HEK293 (cell line): Measurements from ENCODE around the gene CDKN2AIP.

Experiments used
- CTCF ChIA-PET: fragments of 350-600 bp; formaldehyde crosslinking; extraction: SDS; loops from one replicate; lab custom pipeline; 2021; ENCODE audit warnings: antibody characterized with exemption; lab: Yijun Ruan, JAX
- POLR2A ChIA-PET: fragments of 300-600 bp; formaldehyde crosslinking; extraction: SDS; loops from one replicate; lab custom pipeline; 2020; ENCODE audit warnings: antibody characterized with exemption, inconsistent platforms; lab: Yijun Ruan, JAX
- H3K27ac ChIP-seq: fragments of 200-500 bp; sonication (Bioruptor generic); 2 replicates; pipeline ENCODE4 v1.5.1; 2014; ENCODE audit warnings: low read depth, low read length, control low read depth, inconsistent platforms; ENCODE audit errors: extremely low read depth
- H3K36me3 ChIP-seq, 2 experiments: fragments of 200-500 bp in 1 of 2; sonication (Bioruptor generic) in 1 of 2; 1 replicate in 1 of 2; 2 replicates in 1 of 2; pipeline ENCODE4 v1.5.1; 2014 to 2017; ENCODE audit warnings: inconsistent platforms in 2 of 2, low read length in 2 of 2; ENCODE audit not compliant: control insufficient read depth in 2 of 2, insufficient read depth in 1 of 2
- H3K4me1 ChIP-seq: fragments of 200-500 bp; sonication (Bioruptor generic); 2 replicates; pipeline ENCODE4 v1.5.1; 2014; ENCODE audit warnings: mild to moderate bottlenecking, low read length, inconsistent platforms; ENCODE audit not compliant: control insufficient read depth, insufficient read depth
- H3K4me3 ChIP-seq: 2 replicates; pipeline ENCODE4 v1.5.1; 2011; ENCODE audit warnings: low read depth, mild to moderate bottlenecking, control low read depth, low read length, moderate library complexity
- H3K9me3 ChIP-seq: fragments of 200-500 bp; sonication (Bioruptor generic); 2 replicates; pipeline ENCODE4 v1.5.1; 2014; ENCODE audit warnings: low read depth, low read length, inconsistent platforms; ENCODE audit not compliant: control insufficient read depth, insufficient read depth
- BCL11A ChIP-seq: fragments of 450-650 bp; formaldehyde crosslinking; IDR thresholded peaks from 2 replicates; pipeline ENCODE4 v1.5.1; 2016; ENCODE audit warnings: low read depth, missing biosample characterization, missing genetic modification characterization
- HOXC10 ChIP-seq: sonication (generic); formaldehyde crosslinking; IDR thresholded peaks from 2 replicates; pipeline ENCODE4 v1.8.1; 2023; ENCODE audit warnings: mild to moderate bottlenecking, missing genetic modification reagents
- KLF7 ChIP-seq: fragments of 450-650 bp; formaldehyde crosslinking; IDR thresholded peaks from 2 replicates; pipeline ENCODE4 v1.5.1; 2016; ENCODE audit warnings: missing biosample characterization, missing genetic modification characterization, borderline replicate concordance
- SCRT2 ChIP-seq: fragments of 450-650 bp; formaldehyde crosslinking; IDR thresholded peaks from 2 replicates; pipeline ENCODE4 v1.5.1; 2016; ENCODE audit warnings: missing biosample characterization, missing genetic modification characterization
- ZBTB20 ChIP-seq: fragments of 450-650 bp; formaldehyde crosslinking; IDR thresholded peaks from 2 replicates; pipeline ENCODE4 v1.5.1; 2016; ENCODE audit warnings: missing biosample characterization, missing genetic modification characterization
- ZFP37 ChIP-seq: fragments of 450-650 bp; formaldehyde crosslinking; IDR thresholded peaks from 2 replicates; pipeline ENCODE4 v1.5.1; 2016; ENCODE audit warnings: missing biosample characterization, missing genetic modification characterization
- ZNF157 ChIP-seq: fragments of 450-650 bp; formaldehyde crosslinking; IDR thresholded peaks from 2 replicates; pipeline ENCODE4 v1.5.1; 2016; ENCODE audit warnings: missing biosample characterization, missing genetic modification characterization
- ZNF211 ChIP-seq: fragments of 450-650 bp; formaldehyde crosslinking; IDR thresholded peaks from 2 replicates; pipeline ENCODE4 v1.5.1; 2016; ENCODE audit warnings: low read depth, missing biosample characterization, missing genetic modification characterization
- ZNF214 ChIP-seq: fragments of 450-650 bp; formaldehyde crosslinking; IDR thresholded peaks from 2 replicates; pipeline ENCODE4 v1.5.1; 2017; ENCODE audit warnings: missing biosample characterization, mild to moderate bottlenecking, missing genetic modification characterization, borderline replicate concordance
- ZNF274 ChIP-seq, 2 experiments: fragments of 200-500 bp in 1 of 2; fragments of 450-650 bp in 1 of 2; sonication (Bioruptor generic) in 1 of 2; formaldehyde crosslinking in 1 of 2; IDR thresholded peaks; 2 replicates each; pipeline versions ENCODE4 v1.5.1 to v1.6.1; 2014 to 2016; ENCODE audit warnings: borderline replicate concordance in 1 of 2, inconsistent platforms in 1 of 2, low read length in 1 of 2, missing biosample characterization in 1 of 2, missing genetic modification characterization in 1 of 2
- ZNF335 ChIP-seq: fragments of 450-650 bp; formaldehyde crosslinking; conservative IDR thresholded peaks from 2 replicates; pipeline ENCODE4 v1.5.1; 2016; ENCODE audit warnings: missing biosample characterization, missing genetic modification characterization
- ZNF354C ChIP-seq: fragments of 450-650 bp; formaldehyde crosslinking; IDR thresholded peaks from 2 replicates; pipeline ENCODE4 v1.5.1; 2016; ENCODE audit warnings: missing biosample characterization, missing genetic modification characterization, low read depth, borderline replicate concordance
- ZNF433 ChIP-seq: fragments of 450-650 bp; formaldehyde crosslinking; IDR thresholded peaks from 2 replicates; pipeline ENCODE4 v1.5.1; 2016; ENCODE audit warnings: missing biosample characterization, missing genetic modification characterization, low read depth
- ZNF521 ChIP-seq: fragments of 450-650 bp; formaldehyde crosslinking; IDR thresholded peaks from 2 replicates; pipeline ENCODE4 v1.5.1; 2017; ENCODE audit warnings: missing biosample characterization, mild to moderate bottlenecking, missing genetic modification characterization
- ZNF555 ChIP-seq: fragments of 450-650 bp; formaldehyde crosslinking; conservative IDR thresholded peaks from 2 replicates; pipeline ENCODE4 v1.5.1; 2017; ENCODE audit warnings: missing biosample characterization, mild to moderate bottlenecking, missing genetic modification characterization, inconsistent platforms
- ZNF600 ChIP-seq: fragments of 450-650 bp; formaldehyde crosslinking; IDR thresholded peaks from 2 replicates; pipeline ENCODE4 v1.5.1; 2016; ENCODE audit warnings: missing biosample characterization, missing genetic modification characterization
- ZNF654 ChIP-seq: fragments of 450-650 bp; formaldehyde crosslinking; IDR thresholded peaks from 2 replicates; pipeline ENCODE4 v1.5.1; 2016; ENCODE audit warnings: low read depth, missing biosample characterization, missing genetic modification characterization
- ZNF660 ChIP-seq: fragments of 450-650 bp; IDR thresholded peaks from 2 replicates; pipeline ENCODE4 v1.5.1; 2018; ENCODE audit warnings: missing biosample characterization, mild to moderate bottlenecking, missing genetic modification characterization
- ZNF677 ChIP-seq: fragments of 450-650 bp; IDR thresholded peaks from 2 replicates; pipeline ENCODE4 v1.5.0; 2018; ENCODE audit warnings: missing biosample characterization, mild to moderate bottlenecking, missing genetic modification characterization, moderate library complexity
- ZNF768 ChIP-seq: fragments of 450-650 bp; formaldehyde crosslinking; IDR thresholded peaks from 2 replicates; pipeline ENCODE4 v1.5.1; 2018; ENCODE audit warnings: missing biosample characterization, mild to moderate bottlenecking, missing genetic modification characterization
- TF ChIP-seq, protein P1 (sequence below): fragments of 450-650 bp; formaldehyde crosslinking; IDR thresholded peaks from 2 replicates; pipeline ENCODE4 v1.5.1; 2016; ENCODE audit warnings: missing biosample characterization, missing genetic modification characterization
- TF ChIP-seq, protein P2 (sequence below): fragments of 450-650 bp; formaldehyde crosslinking; IDR thresholded peaks from 2 replicates; pipeline ENCODE4 v1.5.1; 2016; ENCODE audit warnings: missing biosample characterization, missing genetic modification characterization
- TF ChIP-seq, protein P3 (sequence below): fragments of 450-650 bp; formaldehyde crosslinking; IDR thresholded peaks from 2 replicates; pipeline ENCODE4 v1.5.1; 2016; ENCODE audit warnings: missing biosample characterization, missing genetic modification characterization
- TF ChIP-seq, protein P4 (sequence below): fragments of 450-650 bp; formaldehyde crosslinking; IDR thresholded peaks from 2 replicates; pipeline ENCODE4 v1.5.1; 2016; ENCODE audit warnings: missing biosample characterization, missing genetic modification characterization
- TF ChIP-seq, protein P5 (sequence below): fragments of 450-650 bp; formaldehyde crosslinking; IDR thresholded peaks from 2 replicates; pipeline ENCODE4 v1.5.1; 2017; ENCODE audit warnings: missing biosample characterization, missing genetic modification characterization
- TF ChIP-seq, protein P6 (sequence below): fragments of 450-650 bp; formaldehyde crosslinking; optimal IDR thresholded peaks from 2 replicates; pipeline ENCODE3; 2016; ENCODE audit warnings: missing biosample characterization, mild to moderate bottlenecking, missing genetic modification characterization

CDKN2AIP gene

DNA sequence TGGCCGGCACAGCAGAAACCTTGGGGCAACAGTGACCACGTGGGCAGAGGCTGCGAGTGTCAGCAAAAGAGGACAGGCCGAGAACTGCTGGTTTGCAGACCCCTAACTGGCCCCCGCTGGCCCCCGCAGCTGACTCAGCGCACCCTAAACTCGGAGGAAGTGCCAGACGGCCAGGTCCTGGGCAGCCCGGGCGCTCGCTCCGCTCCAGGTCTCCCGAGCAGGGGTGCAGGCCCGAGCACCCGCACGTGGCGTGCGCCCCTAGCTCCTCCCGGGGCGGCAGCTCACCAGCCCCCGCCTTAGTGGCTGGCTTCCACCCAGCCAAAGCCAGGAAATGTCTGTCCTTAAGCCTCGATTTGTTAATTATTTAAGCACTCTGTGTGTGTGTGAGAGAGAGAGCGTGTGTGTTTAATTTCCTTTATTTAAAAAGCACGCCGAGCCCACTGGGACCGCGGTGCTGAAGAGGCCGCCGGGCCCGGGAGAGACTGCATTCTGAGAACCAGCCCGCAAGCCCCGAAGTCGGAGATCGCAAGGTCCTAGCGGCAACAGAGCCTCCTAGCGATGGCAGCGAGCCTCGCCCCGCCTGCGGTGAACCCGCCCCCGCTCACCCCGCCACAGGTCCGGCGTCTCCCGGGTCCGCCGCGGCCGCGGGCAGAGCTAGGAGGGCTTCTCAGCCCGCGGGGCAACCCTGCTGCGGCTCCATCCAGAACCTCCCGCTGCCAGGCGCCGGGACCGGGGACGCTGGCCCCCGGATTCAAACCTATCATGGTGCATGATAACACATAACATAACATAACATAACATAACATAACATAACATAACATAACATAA lies 45.9 kb upstream of the CDKN2AIP start:
- no peak overlapping the region; the same call in 1 of the 2 replicates for H3K27ac ChIP-seq
- no peaks in the 10 kb centered on the region for H3K36me3 ChIP-seq
- peaks cover 5% of the 10 kb centered on the region for H3K4me1 ChIP-seq
- no peaks in the 10 kb centered on the region for H3K9me3 ChIP-seq
- peak overlapping the region; percentile 19 for H3K4me3 ChIP-seq
- ChIA-PET CTCF (interaction anchor here (0.6 to 1.1 kb wide), 5 partner anchors 9 to 460 kb away, joined by 3 to 5 read pairs (median 4); no protein-coding TSS in a partner anchor), POLR2A (no interaction called here)
- TF ChIP-seq, protein P1, sequence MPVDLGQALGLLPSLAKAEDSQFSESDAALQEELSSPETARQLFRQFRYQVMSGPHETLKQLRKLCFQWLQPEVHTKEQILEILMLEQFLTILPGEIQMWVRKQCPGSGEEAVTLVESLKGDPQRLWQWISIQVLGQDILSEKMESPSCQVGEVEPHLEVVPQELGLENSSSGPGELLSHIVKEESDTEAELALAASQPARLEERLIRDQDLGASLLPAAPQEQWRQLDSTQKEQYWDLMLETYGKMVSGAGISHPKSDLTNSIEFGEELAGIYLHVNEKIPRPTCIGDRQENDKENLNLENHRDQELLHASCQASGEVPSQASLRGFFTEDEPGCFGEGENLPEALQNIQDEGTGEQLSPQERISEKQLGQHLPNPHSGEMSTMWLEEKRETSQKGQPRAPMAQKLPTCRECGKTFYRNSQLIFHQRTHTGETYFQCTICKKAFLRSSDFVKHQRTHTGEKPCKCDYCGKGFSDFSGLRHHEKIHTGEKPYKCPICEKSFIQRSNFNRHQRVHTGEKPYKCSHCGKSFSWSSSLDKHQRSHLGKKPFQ (tag by site-specific recombination) = no peak
- TF ChIP-seq SCRT2 (tag by site-specific recombination) = peak; percentile 86
- no peak; the same call in 1 of the 2 replicates for TF ChIP-seq ZNF654
- TF ChIP-seq ZNF677 (tag by site-specific recombination) = no peak
- TF ChIP-seq, protein P2, sequence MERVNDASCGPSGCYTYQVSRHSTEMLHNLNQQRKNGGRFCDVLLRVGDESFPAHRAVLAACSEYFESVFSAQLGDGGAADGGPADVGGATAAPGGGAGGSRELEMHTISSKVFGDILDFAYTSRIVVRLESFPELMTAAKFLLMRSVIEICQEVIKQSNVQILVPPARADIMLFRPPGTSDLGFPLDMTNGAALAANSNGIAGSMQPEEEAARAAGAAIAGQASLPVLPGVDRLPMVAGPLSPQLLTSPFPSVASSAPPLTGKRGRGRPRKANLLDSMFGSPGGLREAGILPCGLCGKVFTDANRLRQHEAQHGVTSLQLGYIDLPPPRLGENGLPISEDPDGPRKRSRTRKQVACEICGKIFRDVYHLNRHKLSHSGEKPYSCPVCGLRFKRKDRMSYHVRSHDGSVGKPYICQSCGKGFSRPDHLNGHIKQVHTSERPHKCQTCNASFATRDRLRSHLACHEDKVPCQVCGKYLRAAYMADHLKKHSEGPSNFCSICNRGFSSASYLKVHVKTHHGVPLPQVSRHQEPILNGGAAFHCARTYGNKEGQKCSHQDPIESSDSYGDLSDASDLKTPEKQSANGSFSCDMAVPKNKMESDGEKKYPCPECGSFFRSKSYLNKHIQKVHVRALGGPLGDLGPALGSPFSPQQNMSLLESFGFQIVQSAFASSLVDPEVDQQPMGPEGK (tag by site-specific recombination) = peak; percentile 39
- TF ChIP-seq, protein P3, sequence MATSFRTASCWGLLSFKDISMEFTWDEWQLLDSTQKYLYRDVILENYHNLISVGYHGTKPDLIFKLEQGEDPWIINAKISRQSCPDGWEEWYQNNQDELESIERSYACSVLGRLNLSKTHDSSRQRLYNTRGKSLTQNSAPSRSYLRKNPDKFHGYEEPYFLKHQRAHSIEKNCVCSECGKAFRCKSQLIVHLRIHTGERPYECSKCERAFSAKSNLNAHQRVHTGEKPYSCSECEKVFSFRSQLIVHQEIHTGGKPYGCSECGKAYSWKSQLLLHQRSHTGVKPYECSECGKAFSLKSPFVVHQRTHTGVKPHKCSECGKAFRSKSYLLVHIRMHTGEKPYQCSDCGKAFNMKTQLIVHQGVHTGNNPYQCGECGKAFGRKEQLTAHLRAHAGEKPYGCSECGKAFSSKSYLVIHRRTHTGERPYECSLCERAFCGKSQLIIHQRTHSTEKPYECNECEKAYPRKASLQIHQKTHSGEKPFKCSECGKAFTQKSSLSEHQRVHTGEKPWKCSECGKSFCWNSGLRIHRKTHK (tag by site-specific recombination) = no peak
- no peak for TF ChIP-seq ZFP37 (tag by site-specific recombination)
- TF ChIP-seq ZNF600 (tag by site-specific recombination) = peak; percentile 98
- TF ChIP-seq ZNF433 (tag by site-specific recombination) = no peak
- TF ChIP-seq ZBTB20 (tag by site-specific recombination) = peak; percentile 82; the same call in 1 of the 2 replicates
- no peak for TF ChIP-seq ZNF157 (tag by site-specific recombination)
- TF ChIP-seq ZNF555 (tag by site-specific recombination) = no peak
- no peak for TF ChIP-seq ZNF521
- TF ChIP-seq HOXC10 (CRISPR knock-in tag) = no peak
- 0 out of 2 replicates have a peak, but pooled peaks have one; percentile 42 for TF ChIP-seq ZNF660 (tag by site-specific recombination)
- no peak for TF ChIP-seq ZNF768 (tag by site-specific recombination)
- TF ChIP-seq ZNF211 (tag by site-specific recombination) = no peak
- no peak for TF ChIP-seq ZNF274 (IDR thresholded peaks at IDR 0.05; ENCODE audit: low read length)
- no peak for TF ChIP-seq ZNF274 (tag by site-specific recombination; IDR thresholded peaks at IDR 0.05; ENCODE audit: borderline replicate concordance)
- TF ChIP-seq, protein P4, sequence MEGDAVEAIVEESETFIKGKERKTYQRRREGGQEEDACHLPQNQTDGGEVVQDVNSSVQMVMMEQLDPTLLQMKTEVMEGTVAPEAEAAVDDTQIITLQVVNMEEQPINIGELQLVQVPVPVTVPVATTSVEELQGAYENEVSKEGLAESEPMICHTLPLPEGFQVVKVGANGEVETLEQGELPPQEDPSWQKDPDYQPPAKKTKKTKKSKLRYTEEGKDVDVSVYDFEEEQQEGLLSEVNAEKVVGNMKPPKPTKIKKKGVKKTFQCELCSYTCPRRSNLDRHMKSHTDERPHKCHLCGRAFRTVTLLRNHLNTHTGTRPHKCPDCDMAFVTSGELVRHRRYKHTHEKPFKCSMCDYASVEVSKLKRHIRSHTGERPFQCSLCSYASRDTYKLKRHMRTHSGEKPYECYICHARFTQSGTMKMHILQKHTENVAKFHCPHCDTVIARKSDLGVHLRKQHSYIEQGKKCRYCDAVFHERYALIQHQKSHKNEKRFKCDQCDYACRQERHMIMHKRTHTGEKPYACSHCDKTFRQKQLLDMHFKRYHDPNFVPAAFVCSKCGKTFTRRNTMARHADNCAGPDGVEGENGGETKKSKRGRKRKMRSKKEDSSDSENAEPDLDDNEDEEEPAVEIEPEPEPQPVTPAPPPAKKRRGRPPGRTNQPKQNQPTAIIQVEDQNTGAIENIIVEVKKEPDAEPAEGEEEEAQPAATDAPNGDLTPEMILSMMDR (tag by site-specific recombination) = peak; percentile 40; the same call in 1 of the 2 replicates
- TF ChIP-seq ZNF214 (tag by site-specific recombination) = no peak
- TF ChIP-seq, protein P5, sequence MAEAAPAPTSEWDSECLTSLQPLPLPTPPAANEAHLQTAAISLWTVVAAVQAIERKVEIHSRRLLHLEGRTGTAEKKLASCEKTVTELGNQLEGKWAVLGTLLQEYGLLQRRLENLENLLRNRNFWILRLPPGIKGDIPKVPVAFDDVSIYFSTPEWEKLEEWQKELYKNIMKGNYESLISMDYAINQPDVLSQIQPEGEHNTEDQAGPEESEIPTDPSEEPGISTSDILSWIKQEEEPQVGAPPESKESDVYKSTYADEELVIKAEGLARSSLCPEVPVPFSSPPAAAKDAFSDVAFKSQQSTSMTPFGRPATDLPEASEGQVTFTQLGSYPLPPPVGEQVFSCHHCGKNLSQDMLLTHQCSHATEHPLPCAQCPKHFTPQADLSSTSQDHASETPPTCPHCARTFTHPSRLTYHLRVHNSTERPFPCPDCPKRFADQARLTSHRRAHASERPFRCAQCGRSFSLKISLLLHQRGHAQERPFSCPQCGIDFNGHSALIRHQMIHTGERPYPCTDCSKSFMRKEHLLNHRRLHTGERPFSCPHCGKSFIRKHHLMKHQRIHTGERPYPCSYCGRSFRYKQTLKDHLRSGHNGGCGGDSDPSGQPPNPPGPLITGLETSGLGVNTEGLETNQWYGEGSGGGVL (tag by site-specific recombination) = 0 out of 2 replicates have a peak, but pooled peaks have one; percentile 26
- no peak for TF ChIP-seq ZNF354C
- peak; percentile 82 for TF ChIP-seq ZNF335
- TF ChIP-seq, protein P6, sequence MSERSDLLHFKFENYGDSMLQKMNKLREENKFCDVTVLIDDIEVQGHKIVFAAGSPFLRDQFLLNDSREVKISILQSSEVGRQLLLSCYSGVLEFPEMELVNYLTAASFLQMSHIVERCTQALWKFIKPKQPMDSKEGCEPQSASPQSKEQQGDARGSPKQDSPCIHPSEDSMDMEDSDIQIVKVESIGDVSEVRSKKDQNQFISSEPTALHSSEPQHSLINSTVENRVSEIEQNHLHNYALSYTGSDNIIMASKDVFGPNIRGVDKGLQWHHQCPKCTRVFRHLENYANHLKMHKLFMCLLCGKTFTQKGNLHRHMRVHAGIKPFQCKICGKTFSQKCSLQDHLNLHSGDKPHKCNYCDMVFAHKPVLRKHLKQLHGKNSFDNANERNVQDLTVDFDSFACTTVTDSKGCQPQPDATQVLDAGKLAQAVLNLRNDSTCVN = peak; percentile 59
- TF ChIP-seq BCL11A (tag by site-specific recombination) = no peak
- TF ChIP-seq KLF7 (tag by site-specific recombination) = no peak
